A549 treated with AZD2906 at 1 μM for 4 hours (cell line): ENCODE measurements around the gene KCNA3. TPM values are rescaled to one million over a fixed set of nuclear protein-coding genes. Genes with fewer than 3 reads are reported as not detected.

Source experiments
- total RNA-seq: library from RNA; stranded (reverse); fragments of 200-300 nt; extraction: Qiagen RNA extraction; gene quantifications from 5 replicates; pipeline ENCODE4 v1.2.3, GENCODE V29; 2022

Gene KCNA3
- not detected in 5 replicates for total RNA-seq

GRCh38 chr1:110674337-110675059 is at the start of gene KCNA3:
Gene KCNA3 (minus strand): TSS chr1:110674940. CDS start chr1:110674809, 131 bp downstream.

Other genes with a start within 250 kb of the KCNA3 start
- gene PROK1, start 223.8 kb downstream of the KCNA3 start, total RNA-seq: not detected in 5 replicates
- not detected in 5 replicates for gene KCNA10, start 155.8 kb downstream of the KCNA3 start, total RNA-seq
- gene KCNA2, start 68.6 kb downstream of the KCNA3 start, total RNA-seq: 0.02 to 0.05 TPM (median 0.03 TPM) in 5 replicates
- gene CD53, start 198.2 kb upstream of the KCNA3 start, total RNA-seq: not detected in 5 replicates